Left lobe of liver (tissue), 2 donors: Measurements from ENCODE around the gene INPP4B. TPM values are rescaled to one million over a fixed set of nuclear protein-coding genes. Genes with fewer than 3 reads are reported as not detected.
A peak's percentile ranks its signal among the peaks of the same experiment; 100 is the strongest.
"Not testable (repeated sequence)": the region's sequence is repeated elsewhere in the genome, so short reads cannot be mapped to it uniquely, and the experiment has no call there.

Experiments
- ATAC-seq: fragments of 200-7000 bp; cut with Tn5 transposase; one replicate; pipeline ENCODE4 v1.9.1; 2020; ENCODE audit warnings: mild to moderate bottlenecking, moderate library complexity
- DNase-seq: peaks from one replicate; pipeline ENCODE4 v3.0.0-alpha.2; 2020; ENCODE audit warnings: low spot score
- total RNA-seq: library from RNA; stranded (reverse); gene quantifications from one replicate; pipeline ENCODE4 v1.2.1, GENCODE V29; 2021
- donor health status: DM: no; HTN: no; CAD: no; lungs with moderate emphysema.
- donor health status: DM: no; HTN: yes; CAD: no.

INPP4B gene
- total RNA-seq, 1 donor from 2014 or later: 0.93 TPM

- no peak for ATAC-seq
- no peak for DNase-seq
Observed at GRCh38 chr4:142427456-142427855, 418.6 kb downstream of the INPP4B start.

GRCh38 chr4:142423861-142424260, 422.2 kb downstream of the INPP4B start:
- ATAC-seq (no peak), DNase-seq (no peak)

DNA sequence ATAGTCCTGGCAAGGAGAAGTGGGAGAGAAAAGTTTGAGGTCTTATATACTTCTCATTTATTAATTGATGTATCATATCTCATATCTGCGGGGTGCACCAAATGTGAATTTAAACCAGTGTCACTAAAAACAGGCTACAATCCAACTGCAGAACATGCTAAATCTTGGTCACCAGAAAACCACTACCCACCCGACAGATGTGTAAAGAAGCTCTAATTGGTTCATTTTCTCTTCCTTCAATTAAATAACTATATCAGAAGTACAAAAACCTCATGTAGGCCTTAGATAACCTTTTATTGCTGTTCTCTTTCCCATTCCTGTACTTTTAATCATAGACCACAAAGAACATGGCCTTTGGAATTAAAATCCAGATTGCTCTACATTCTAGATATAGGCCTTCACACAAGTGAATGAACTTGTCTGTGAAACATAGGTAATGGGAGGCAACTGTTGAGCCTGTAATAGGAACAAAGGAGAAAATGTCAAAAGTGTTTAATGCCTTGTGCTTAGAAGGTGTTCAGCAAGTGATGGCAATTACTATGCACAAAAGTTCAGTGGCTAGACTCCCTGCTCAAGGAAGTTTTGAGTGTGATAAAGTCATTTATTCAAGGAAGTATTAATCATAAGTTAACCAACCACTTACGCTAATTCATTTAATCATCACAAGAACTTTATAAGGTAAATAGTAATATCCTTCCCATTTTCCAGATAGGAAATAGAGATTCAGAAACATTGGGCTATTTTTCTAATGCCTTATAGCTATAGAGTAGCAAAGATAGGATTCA, 425.6 kb downstream of the INPP4B start:
- DNase-seq (no peak), ATAC-seq (no peak)

DNA sequence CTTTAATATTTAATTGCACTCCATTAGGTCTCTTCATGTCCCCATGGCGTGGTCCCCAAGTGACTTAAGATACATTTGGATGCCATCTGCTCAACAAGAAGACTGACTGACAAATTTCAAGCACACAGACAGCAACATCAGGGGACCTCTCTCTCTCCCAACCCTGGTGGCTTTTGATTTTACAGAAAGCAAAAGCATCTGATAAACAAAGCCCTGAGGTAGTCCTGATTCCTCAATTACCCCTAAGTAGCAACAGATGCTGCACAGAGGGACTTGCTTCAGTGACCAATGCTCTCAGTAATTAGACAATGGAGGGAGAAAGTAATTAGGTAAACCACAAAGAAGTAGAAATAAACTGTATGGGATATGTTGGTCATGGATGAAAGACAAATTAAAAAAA, 426.4 kb downstream of the INPP4B start:
- DNase-seq (no peak), ATAC-seq (no peak)

GRCh38 chr4:142418697-142419096, 427.4 kb downstream of the INPP4B start:
- no peak for ATAC-seq
- no peak for DNase-seq

- no peak for DNase-seq
- no peak for ATAC-seq
Observed at GRCh38 chr4:142416711-142417275, 429.3 kb downstream of the INPP4B start.

GRCh38 chr4:142416121-142416520, 430.0 kb downstream of the INPP4B start:
- no peak for ATAC-seq
- DNase-seq: no peak

GRCh38 chr4:142414366-142414990, 431.6 kb downstream of the INPP4B start:
- no peak for DNase-seq
- no peak for ATAC-seq

DNA sequence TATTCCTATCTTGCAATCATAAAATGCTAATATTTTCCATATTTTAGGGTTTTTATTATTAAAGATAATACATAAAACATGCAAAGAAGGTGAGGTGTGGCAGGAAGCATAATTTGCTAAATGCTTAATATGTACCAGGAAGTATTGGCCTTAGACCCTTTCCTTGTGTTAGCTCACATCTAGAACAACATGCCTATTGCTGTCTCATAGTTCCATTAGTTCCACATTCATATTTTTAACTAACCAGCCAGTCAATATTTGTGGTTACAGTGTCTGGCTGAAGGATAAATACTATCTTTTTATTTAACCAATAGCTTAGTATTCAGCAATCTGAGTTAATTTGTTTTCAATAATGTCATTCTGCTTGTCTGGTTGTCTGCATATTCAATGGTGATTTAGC, 432.6 kb downstream of the INPP4B start:
- DNase-seq (no peak), ATAC-seq (no peak)

- ATAC-seq (no peak), DNase-seq (no peak)
Observed at GRCh38 chr4:142411993-142412392, 434.1 kb downstream of the INPP4B start.

DNA sequence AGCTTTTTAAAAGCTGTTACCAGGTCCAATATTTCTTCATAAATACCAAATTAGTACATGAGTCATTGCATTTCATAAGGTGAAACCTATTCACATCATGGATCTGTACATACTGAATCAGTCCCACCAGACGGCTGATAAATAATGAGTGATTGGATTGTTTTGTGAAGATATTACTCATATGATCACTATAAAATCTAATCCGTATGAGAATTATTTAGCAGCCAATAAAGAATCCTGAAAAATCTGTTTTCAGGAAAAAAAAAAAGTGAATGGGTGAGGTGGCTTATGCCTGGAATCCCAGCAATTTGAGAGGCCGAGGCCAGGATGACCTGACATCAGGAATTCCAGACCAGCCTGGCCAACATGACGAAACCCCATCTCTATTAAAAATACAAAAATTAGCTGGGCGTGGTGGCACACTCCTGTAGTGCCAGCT, 438.1 kb downstream of the INPP4B start:
- DNase-seq (no peak), ATAC-seq (no peak)

GRCh38 chr4:142407596-142407995, 438.5 kb downstream of the INPP4B start:
- no peak for DNase-seq
- no peak for ATAC-seq

- ATAC-seq (no peak), DNase-seq (no peak)
Observed at GRCh38 chr4:142406917-142407501, 439.1 kb downstream of the INPP4B start.

- no peak for ATAC-seq
Observed at GRCh38 chr4:142406499-142406835, 439.6 kb downstream of the INPP4B start.

GRCh38 chr4:142405695-142406498, 440.2 kb downstream of the INPP4B start:
- ATAC-seq: no peak
- no peak for DNase-seq

More at GRCh38 chr4:142406499-142406835, 439.6 kb downstream of the INPP4B start:
- DNase-seq: no peak

DNA sequence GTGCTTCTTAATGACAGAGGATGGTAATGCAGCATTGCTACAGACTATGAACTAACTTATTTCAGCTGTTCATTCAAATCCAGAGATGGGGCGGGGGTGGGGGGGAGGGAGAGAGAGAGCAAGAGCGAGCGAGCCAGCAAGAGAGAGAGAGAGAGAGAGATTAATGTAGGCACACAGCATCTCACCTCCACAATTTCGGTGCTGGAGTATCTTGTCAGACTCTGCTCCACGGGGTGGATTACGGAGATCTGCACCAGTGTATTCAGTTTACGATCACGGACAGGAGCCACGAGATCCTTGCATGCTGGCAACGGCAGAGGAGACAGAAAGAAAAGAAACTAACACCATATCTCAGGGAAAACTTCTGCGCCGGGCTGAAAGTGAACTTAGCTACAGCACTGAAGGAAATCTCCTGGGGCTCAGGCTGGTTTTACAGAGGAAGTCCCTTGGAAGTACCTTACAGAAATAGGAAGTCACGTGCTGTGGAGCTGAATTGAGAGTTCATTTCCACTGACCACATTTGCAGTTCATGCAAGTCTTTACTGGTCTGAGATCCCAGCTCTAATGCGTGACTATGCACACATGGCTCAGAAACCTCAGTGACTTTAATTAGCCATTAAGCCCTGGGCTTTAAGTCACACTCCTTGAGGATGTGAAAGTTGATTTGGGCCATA, 440.9 kb downstream of the INPP4B start:
- DNase-seq: no peak
- ATAC-seq: peak; percentile 70

- DNase-seq (no peak), ATAC-seq (no peak)
Observed at GRCh38 chr4:142404191-142404611, 441.9 kb downstream of the INPP4B start.

- no peak for DNase-seq
- no peak for ATAC-seq
Observed at GRCh38 chr4:142402900-142403299, 443.2 kb downstream of the INPP4B start.

DNA sequence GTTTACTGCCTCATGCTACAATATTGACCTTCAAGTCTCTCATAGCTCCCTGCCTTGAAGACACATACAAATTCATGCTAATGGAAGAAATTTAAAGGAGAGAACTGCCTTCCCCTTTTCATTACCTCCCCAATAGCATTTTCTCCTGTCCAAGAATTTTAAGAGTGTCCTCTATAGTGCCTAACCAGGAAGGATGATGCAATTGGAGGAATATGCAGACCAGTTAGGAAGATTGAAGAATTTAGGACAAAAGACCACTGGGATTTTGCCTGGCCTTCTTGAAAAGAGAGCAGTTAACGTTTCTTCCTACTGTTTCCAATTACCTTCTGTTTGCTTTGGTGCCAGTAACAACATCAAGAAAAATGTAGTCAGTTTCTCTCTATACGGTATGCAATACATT, 443.9 kb downstream of the INPP4B start:
- ATAC-seq (no peak), DNase-seq (no peak)

GRCh38 chr4:142397364-142397991, 448.6 kb downstream of the INPP4B start:
- ATAC-seq, DNase-seq: not testable (repeated sequence)
